Urinary bladder (tissue), 4 donors: ENCODE data around the gene SAP30BP. TPM values are rescaled to one million over a fixed set of nuclear protein-coding genes. Genes with fewer than 3 reads are reported as not detected.

Experiments used
- DNase-seq: peaks from one replicate; pipeline ENCODE4 v3.0.0-alpha.2; 2015; ENCODE audit errors: extremely low spot score
- H3K27ac ChIP-seq: one replicate; pipeline ENCODE4 v1.5.1; 2013; ENCODE audit warnings: low read depth, mild to moderate bottlenecking, moderate library complexity
- H3K36me3 ChIP-seq: one replicate; pipeline ENCODE4 v1.6.1; 2013; ENCODE audit warnings: mild to moderate bottlenecking, moderate library complexity; ENCODE audit not compliant: insufficient read depth
- H3K4me1 ChIP-seq: one replicate; pipeline ENCODE4 v1.6.1; 2013; ENCODE audit warnings: mild to moderate bottlenecking, moderate library complexity; ENCODE audit not compliant: insufficient read depth
- H3K4me3 ChIP-seq: one replicate; pipeline ENCODE4 v1.5.1; 2013; ENCODE audit warnings: low read depth, low read length
- WGBS: extraction: QIAGEN DNeasy Blood & Tissue Kit; methylation state at CpG from one replicate; pipeline ENCODE4 v1.1.7; 2013; 5-methylcytosine and 5-hydroxymethylcytosine counted together
- polyA plus RNA-seq: library from polyadenylated mRNA; stranded (reverse); fragments of 200-250 nt; gene quantifications from one replicate; pipeline ENCODE4 v1.2.3, GENCODE V29; 2013
- total RNA-seq: library from RNA; depleted of rRNA; stranded (reverse); fragments of >200 nt; gene quantifications from one replicate; pipeline ENCODE4 v1.2.3, GENCODE V29; 2014
- donor health status: healthy with polysubstance abuse.
- donor health status: healthy.

Gene SAP30BP
- total and polyA plus RNA-seq, 2 donors = 37.7 to 87.0 TPM

GRCh38 chr17:75707079-75707571 is 40.0 kb downstream of the SAP30BP start:
- Histone ChIP-seq H3K4me1 (no peaks in the 10 kb centered on the region), H3K4me3 (no peak overlapping the region), H3K36me3 (peaks cover 3% of the 10 kb centered on the region), H3K27ac (peak overlapping the region; percentile 50)
- no peak for DNase-seq
- WGBS = 72% methylated on average over 12 of the region's 12 CpGs

- no peak for DNase-seq
- Histone ChIP-seq H3K27ac (no peak overlapping the region), H3K4me3 (no peak overlapping the region), H3K4me1 (no peaks in the 10 kb centered on the region), H3K36me3 (no peaks in the 10 kb centered on the region)
- 74% methylated on average over 2 of the region's 2 CpGs for WGBS
Observed at GRCh38 chr17:75712446-75712845, 45.3 kb downstream of the SAP30BP start.

DNA sequence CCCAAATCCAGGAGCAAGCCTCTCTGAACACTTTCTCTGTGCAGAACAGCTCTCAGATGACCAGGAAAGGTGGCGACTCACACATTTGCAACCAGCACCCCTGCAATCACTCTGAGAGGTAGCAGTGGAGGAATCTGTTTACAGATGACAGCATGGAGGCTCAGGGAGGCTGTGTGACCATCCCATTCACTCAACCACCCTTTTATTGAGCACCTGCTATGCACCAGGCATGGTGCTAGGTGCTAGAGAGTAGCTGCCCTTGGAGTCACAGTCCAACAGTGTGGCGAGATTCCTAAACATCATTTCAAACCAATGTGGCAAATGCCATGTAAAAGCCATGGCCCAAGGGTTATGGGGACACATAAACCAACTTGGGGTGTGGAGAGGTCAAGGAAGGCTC is 52.6 kb downstream of the SAP30BP start:
- no peak for DNase-seq
- no peak overlapping the region for H3K27ac ChIP-seq
- no peaks in the 10 kb centered on the region for H3K4me1 ChIP-seq
- no peak overlapping the region for H3K4me3 ChIP-seq
- H3K36me3 ChIP-seq = no peaks in the 10 kb centered on the region
- 90% methylated on average over 2 of the region's 2 CpGs for WGBS

DNA sequence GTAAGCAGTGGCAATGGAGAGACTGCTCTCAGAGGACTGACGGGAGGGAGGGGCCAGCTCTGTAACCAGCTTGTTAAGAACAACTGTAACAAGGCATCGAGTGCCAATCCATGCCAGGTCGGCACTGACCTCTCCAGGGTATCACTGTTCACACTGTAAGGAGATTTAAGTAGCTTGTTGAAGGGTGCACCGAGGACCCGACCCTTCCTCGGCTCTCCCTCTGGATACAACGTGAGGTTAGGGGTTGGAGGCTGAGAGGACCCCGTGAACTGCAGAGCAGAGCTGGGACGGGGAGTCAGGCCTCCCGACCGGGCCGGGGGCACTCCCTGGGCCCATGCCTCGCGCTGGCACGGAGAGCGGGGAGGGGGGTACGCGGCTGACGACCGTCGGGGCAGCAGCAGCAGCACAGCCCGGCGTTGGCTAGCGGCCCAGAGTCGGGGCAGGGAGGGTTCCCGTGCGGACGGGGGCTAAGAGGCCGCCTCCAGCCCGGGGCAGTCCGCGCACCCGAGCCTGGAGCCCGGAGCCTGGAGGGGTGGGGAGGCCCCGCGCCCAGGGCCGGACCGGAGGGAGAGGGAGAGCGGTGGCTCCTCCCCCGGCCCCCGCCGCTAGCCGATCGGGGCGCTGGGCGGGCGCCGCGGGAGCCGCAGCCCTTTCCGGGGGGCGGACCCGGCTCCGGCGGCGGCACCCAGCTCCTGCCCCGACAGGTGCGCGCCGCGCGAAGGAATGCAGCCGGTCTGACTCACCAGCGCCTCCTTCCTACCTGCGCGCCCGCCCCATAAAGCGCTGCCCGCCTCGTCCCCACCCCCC is 53.7 kb downstream of the SAP30BP start, which contains the start of gene ITGB4:
Gene ITGB4, plus strand, starts transcription at position 804 of the 807 bp plus-strand sequence. CDS start 3,245 bp downstream, outside the sequence.
- 3% methylated on average over 70 of the region's 70 CpGs for WGBS
- Histone ChIP-seq H3K4me1 (no peaks in the 10 kb centered on the region), H3K36me3 (no peaks in the 10 kb centered on the region), H3K4me3 (peak within 1 kb of the TSS; percentile 55), H3K27ac (peak within 1 kb of the TSS; percentile 87)
- no peak for DNase-seq

DNA sequence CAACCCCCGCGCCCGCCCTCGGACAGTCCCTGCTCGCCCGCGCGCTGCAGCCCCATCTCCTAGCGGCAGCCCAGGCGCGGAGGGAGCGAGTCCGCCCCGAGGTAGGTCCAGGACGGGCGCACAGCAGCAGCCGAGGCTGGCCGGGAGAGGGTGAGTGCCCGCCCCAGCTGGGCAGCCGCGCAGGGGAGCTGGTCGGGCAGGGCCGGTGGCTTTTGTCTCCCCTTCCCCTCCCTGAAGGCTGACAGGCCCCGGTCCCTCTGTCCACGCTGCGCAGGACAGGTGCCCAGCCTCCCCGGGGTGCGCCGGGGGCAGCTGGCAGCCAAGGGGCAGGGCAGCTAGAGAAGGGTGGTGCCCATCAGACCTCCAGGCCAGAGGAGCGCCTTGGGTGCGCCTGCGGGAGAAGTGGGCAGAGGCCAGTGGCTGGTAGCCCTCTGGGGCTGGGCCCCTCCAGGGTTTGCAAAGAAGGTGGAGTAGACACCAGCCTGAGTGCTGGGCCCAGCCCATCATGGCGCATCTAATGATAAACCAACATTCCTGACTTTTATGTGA is 54.4 kb downstream of the SAP30BP start:
- Histone ChIP-seq H3K27ac (peak overlapping the region; percentile 87), H3K36me3 (no peaks in the 10 kb centered on the region), H3K4me1 (no peaks in the 10 kb centered on the region), H3K4me3 (peak overlapping the region; percentile 55)
- DNase-seq = no peak
- WGBS = 18% methylated on average over 33 of the region's 33 CpGs

GRCh38 chr17:75722076-75722475 is 54.9 kb downstream of the SAP30BP start:
- no peaks in the 10 kb centered on the region for H3K4me1 ChIP-seq
- WGBS = 70% methylated on average over 5 of the region's 5 CpGs
- H3K4me3 ChIP-seq = peak overlapping the region; percentile 55
- H3K36me3 ChIP-seq = no peaks in the 10 kb centered on the region
- DNase-seq = no peak
- peak overlapping the region; percentile 87 for H3K27ac ChIP-seq

- H3K27ac ChIP-seq = peak overlapping the region; percentile 87
- H3K36me3 ChIP-seq = no peaks in the 10 kb centered on the region
- DNase-seq = no peak
- 79% methylated on average over 9 of the region's 9 CpGs for WGBS
- peak overlapping the region; percentile 55 for H3K4me3 ChIP-seq
- H3K4me1 ChIP-seq = no peaks in the 10 kb centered on the region
Observed at GRCh38 chr17:75722542-75723095, 55.5 kb downstream of the SAP30BP start.

GRCh38 chr17:75723171-75723930 is 56.2 kb downstream of the SAP30BP start:
- no peak for DNase-seq
- no peak overlapping the region for H3K4me3 ChIP-seq
- no peaks in the 10 kb centered on the region for H3K4me1 ChIP-seq
- WGBS = 72% methylated on average over 18 of the region's 18 CpGs
- peak overlapping the region; percentile 87 for H3K27ac ChIP-seq
- H3K36me3 ChIP-seq = no peaks in the 10 kb centered on the region

DNA sequence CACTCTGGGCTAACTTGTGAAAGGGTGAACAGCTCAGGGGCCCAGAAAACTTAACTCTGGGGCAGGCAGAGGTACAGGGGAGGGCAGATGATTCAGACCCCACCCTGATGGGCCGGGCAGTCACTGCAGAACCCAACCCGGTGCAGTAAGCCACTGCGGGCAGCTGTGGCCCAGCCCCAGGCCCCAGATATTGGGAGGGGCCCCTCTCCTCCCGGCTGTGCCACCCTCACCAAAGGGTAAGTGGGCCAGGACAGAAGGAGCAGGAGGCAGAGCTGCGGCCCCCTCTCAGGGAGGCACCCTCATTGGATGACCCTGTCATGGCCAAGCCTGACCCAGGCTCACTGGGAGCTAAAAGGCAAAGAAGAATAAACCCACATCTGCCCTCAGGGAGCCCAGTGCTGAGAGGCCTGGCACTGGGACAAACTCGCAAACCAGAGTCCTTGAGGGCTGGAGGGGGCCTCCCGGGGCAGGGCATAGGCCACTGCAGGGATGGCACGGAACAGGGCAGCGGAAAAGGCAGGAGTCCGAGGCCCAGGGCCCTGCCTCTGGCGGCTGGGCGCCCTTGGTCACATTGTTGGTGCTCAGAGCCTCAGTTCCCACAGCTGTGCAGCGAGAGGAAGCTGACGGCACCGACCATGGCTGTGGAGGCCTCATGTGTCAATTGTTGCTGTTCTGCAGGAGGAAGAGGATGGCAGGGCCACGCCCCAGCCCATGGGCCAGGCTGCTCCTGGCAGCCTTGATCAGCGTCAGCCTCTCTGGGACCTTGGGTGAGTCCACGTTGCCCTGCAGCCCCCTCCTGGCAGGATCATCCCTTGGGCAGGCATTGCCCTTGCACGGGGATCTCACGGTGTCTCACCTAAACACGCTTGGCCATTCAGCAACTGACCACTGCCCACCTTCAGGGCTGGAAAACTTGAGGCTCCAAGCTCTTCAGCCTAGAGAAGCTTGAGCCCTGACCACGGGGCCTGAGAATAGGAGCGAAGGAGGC is 57.2 kb downstream of the SAP30BP start:
- no peak overlapping the region for H3K27ac ChIP-seq
- no peak for DNase-seq
- no peaks in the 10 kb centered on the region for H3K36me3 ChIP-seq
- H3K4me1 ChIP-seq = no peaks in the 10 kb centered on the region
- 82% methylated on average over 23 of the region's 23 CpGs for WGBS
- no peak overlapping the region for H3K4me3 ChIP-seq

GRCh38 chr17:75725504-75725903 is 58.4 kb downstream of the SAP30BP start:
- H3K4me3 ChIP-seq = no peak overlapping the region
- no peak overlapping the region for H3K27ac ChIP-seq
- DNase-seq = no peak
- H3K4me1 ChIP-seq = no peaks in the 10 kb centered on the region
- 88% methylated on average over 7 of the region's 7 CpGs for WGBS
- no peaks in the 10 kb centered on the region for H3K36me3 ChIP-seq

DNA sequence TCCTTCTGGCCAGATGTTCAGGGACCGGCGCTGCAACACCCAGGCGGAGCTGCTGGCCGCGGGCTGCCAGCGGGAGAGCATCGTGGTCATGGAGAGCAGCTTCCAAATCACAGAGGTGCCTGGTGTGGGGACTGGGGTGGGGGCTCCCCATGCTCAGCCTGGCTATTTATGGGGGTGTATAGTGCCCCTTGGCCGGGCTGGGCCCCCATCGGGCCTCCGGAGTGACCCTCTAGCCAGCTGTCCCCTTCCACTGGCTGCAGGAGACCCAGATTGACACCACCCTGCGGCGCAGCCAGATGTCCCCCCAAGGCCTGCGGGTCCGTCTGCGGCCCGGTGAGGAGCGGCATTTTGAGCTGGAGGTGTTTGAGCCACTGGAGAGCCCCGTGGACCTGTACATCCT is 60.3 kb downstream of the SAP30BP start:
- DNase-seq = no peak
- no peaks in the 10 kb centered on the region for H3K4me1 ChIP-seq

DNA sequence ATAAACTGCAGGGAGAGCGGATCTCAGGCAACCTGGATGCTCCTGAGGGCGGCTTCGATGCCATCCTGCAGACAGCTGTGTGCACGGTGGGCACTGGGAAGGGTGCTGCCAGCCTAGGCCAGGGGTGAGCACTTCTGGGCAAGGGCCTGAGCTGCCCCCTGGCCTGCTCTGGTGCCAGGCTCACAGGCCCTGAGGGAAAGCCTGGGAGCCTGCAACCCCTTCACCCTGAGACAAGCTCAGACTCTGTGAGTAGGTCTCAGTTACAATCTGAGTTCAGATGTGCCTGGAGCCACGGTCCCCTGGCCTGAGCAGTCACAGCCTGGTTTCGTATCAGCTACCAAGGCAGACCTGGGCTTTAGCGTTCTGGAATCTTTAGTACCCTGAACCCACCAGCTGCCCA is 62.2 kb downstream of the SAP30BP start:
- Histone ChIP-seq H3K27ac (no peak overlapping the region), H3K4me3 (no peak overlapping the region), H3K36me3 (no peaks in the 10 kb centered on the region), H3K4me1 (no peaks in the 10 kb centered on the region)
- 86% methylated on average over 7 of the region's 7 CpGs for WGBS
- DNase-seq = no peak

More for the DNA sequence above, 60.3 kb downstream of the SAP30BP start:
- WGBS = 92% methylated on average over 18 of the region's 18 CpGs
- H3K4me3 ChIP-seq = no peak overlapping the region
- H3K36me3 ChIP-seq = no peaks in the 10 kb centered on the region
- no peak overlapping the region for H3K27ac ChIP-seq
